Stimulated activated naive CD4-positive, alpha-beta T cell (primary cell): ENCODE results near the gene MFNG.
"Not testable (repeated sequence)": the region's sequence is repeated elsewhere in the genome, so short reads cannot be mapped to it uniquely, and the experiment has no call there.

Experiments used
- DNase-seq, 6 experiments: peaks; one replicate each; lab custom pipeline; 2025; lab: John Stamatoyannopoulos, UW

MFNG gene, protein sequence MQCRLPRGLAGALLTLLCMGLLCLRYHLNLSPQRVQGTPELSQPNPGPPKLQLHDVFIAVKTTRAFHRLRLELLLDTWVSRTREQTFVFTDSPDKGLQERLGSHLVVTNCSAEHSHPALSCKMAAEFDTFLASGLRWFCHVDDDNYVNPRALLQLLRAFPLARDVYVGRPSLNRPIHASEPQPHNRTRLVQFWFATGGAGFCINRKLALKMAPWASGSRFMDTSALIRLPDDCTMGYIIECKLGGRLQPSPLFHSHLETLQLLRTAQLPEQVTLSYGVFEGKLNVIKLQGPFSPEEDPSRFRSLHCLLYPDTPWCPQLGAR

DNA sequence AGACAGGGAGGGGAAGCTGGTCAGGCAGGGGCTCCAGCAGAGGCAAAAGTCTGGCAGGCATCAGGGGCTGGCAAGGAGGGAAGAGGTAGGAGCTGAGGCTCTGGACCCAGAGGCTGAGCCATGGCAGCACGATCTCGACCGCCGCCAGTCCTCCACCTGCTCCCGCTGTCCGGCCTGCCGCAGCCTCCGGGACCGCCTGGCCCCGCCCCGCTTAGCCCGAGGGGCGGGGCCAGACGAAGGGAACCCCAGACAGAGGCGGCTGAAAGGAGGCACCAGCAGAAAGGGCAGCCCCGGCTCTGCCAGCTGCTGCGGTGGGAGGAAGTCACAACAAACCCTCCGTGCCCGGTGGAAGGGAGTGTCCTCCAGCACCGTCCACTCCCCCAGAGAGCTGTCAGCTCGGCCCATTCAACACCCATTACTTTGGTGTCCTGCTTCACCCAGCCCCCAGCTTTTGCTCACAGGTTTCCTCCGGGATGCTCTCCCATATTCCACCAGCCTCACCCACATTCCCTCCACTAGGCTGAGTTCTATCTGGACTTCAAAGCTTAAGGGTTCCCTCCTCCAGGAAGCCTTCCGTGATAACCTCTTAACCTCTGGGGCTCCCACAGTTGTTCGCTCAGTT, at the start of gene MFNG:
MFNG (minus strand) TSS at position 161 of the 622 bp plus-strand sequence. CDS start 207 bp downstream, outside the sequence.
- peak; percentile 50 to 71 (median 56) for DNase-seq

GRCh38 chr22:37535159-37535558, 49.0 kb upstream of the MFNG start:
- no peak for DNase-seq

DNA sequence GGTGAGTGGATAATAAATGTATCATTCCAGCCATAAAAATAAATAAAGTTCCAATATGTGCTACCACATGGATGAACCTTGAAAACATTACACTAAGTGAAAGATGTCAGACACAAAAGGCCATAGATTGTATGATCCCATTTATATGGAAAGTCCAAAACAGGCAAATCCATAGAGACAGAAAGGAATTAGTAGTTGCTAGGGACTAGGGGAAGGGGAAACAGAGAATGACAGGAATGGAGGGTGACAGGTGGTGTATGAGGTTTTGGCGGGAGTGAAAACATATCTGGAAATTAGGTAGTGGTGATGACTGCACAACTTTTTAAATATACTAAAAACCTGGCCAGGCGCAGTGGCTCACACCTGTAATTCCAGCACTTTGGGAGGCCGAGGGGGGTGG, 48.3 kb upstream of the MFNG start:
- DNase-seq = no peak

DNA sequence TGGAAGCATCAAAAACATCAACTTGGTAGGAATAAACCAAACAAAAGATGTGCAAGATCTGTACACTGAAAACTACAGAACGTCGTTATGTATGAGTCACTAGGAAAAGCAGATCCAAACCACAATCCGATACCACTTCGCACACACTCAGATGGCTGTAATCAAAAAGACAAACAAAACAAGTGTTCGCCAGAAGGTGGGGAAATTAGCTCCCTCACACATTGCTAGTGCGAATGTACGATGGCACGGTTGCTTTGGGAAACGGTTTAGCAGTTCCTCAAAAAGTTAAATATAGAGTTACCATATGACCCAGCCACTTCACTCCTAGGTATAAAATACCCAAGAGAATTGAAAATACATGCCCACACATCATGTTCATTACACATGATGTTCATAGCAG, 47.8 kb upstream of the MFNG start:
- no peak for DNase-seq

DNA sequence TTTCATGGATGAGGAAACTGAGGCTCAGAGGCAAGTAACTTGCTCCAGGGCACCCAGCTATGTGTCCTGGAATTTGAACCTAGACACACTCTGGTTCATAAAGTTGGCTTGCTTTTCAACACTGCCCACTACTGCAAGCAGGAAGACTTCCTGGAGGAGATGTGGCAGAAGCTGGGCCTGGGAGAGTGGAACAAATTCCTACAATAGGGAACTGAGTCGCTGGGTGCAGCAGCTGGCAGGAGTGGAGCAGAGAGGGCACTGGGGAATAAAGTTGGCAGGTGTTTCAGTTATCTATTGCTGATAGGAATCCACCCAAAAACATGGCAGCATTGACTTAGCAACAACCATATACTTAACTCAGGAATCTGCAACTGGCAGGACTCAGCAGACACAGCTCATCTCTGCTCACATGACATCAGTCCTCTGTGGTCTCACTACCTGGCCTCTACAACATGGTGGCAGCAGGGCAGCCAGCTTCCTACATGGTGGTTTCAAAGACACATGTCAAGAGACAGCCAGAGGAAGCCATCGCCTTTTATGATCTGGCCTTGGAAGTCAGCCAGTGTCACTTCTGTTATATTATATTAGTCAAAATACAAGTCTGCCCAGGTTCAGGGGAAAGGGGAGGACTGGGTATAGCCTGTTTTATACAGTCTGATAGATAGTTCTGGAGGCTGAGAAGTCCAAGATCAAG, 43.6 kb upstream of the MFNG start:
- DNase-seq = no peak

GRCh38 chr22:37527952-37528351, 41.8 kb upstream of the MFNG start:
- not testable (repeated sequence) for DNase-seq

DNA sequence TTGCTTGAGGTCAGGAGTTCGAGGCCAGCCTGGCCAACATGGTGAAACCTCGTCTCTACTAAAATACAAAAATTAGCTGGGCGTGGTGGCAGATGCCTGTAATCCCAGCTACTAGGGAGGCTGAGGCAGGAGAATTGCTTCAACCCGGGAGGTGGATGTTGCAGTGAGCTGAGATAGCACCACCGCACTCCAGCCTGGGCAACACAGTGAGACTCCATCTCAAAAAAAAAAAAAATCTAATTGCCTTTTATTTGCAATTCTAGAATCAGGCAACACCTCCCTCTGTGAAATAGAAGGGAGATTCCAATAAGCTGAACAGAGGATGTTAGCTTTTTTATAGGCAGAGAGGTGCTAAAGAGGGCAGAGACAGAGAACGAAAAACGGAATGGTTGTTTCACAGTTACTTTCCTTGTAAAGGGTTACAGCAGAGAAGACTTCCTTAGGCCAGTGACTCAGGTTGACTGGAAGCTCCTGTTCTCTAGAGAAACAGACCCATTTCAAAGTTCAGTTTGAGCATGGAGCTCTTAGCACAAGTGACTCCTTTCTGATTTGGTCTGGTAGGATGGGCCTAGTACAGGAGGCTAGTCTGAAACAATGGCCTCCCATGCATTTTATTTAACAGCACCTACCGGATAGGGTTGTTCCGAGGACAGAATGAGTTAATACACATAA, 41.0 kb upstream of the MFNG start:
- DNase-seq = not testable (repeated sequence)

- no peak for DNase-seq
These were observed 40.2 kb upstream of the MFNG start for GRCh38 chr22:37526376-37526775.

GRCh38 chr22:37525746-37526350, 39.7 kb upstream of the MFNG start:
- no peak for DNase-seq

- DNase-seq = no peak
These were observed 39.0 kb upstream of the MFNG start for GRCh38 chr22:37525073-37525745.

- no peak for DNase-seq
These were observed 36.3 kb upstream of the MFNG start for GRCh38 chr22:37522482-37522881.

DNA sequence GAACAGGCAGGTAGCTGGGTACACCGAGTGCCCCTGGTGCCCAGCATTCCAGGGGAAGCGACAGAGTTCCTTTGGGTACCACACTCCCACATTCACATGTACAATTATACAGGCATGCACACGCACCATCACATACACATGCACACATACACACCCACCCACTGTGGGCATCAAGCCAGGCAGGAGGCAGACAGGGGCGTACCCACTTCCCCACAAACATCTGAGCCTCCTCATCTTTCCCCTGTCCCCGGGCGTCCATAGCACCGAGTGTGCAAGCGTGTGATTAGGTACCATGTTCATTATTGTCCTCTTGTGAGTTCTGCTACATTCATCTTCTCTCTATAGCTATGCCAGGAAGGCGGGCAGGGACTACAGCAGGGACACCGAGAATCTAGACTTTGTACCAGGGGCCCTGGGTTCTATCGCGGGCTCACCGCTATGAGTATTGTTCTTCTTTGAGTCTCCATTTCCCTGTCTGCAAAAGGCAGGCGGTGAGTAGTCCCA, 35.1 kb upstream of the MFNG start:
- no peak for DNase-seq

GRCh38 chr22:37520776-37521191, 34.6 kb upstream of the MFNG start:
- no peak for DNase-seq

GRCh38 chr22:37519268-37520195, 33.3 kb upstream of the MFNG start, which contains the start of gene CARD10:
Gene CARD10, minus strand, starts transcription at chr22:37519415. Its CDS starts 215 bp downstream, at chr22:37519200.
- peak in 1 of 6 experiments; percentile 14 for DNase-seq

- no peak for DNase-seq
These were observed 32.5 kb upstream of the MFNG start for GRCh38 chr22:37518509-37519267.

GRCh38 chr22:37517826-37518450, 31.8 kb upstream of the MFNG start:
- no peak for DNase-seq

DNA sequence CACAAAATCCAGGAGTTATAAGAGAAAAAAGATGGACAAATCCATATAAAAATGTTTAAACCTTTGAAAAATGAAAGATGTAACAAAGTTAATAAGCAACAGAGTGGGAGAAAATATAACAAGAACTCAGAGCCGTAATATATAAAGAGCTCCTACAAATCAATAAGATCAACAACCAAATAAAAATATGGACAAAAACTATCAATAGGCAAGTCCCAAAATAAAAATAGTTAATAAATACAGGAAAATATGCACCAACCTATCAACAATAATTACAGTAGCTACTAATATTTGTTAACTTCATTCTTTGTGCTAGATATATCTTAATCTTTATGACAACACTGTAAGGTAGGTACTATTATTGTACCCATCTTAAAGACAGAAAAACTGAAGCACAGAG, 30.3 kb upstream of the MFNG start:
- DNase-seq = no peak

DNA sequence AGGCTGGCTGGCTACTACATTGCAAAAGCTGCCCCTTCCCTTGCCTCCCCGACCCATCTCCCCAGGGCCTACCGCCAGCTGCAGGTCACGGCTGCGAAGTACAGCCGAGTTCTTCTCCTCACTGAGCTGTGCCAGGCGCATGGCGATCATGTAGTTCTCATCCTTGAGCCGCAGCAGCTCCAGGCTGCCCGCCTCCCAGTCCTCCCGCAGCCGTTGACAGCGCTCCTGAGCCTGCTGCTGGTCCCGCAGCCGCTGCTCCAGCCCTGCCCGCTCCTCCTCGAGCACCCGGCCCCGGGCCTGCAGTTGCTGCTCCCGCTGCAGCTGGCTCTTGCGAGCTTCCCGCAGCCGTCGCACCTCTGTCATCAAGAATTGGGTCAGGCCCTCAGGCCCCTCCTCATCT, 29.7 kb upstream of the MFNG start:
- DNase-seq = no peak

GRCh38 chr22:37514526-37515051, 28.4 kb upstream of the MFNG start:
- no peak for DNase-seq
